ENCODE data around the gene STON2. TPM values are rescaled to one million over a fixed set of nuclear protein-coding genes. Genes with fewer than 3 reads are reported as not detected.
A peak's percentile ranks its signal among the peaks of the same experiment; 100 is the strongest.

Gene STON2
- total RNA-seq, 1 donor from 2014 or later: 5.7 TPM

- no peak for DNase-seq (ENCODE audit: low spot score)
- intact Hi-C loops (cut with DNase I): no loop called here
Observed at GRCh38 chr14:81312289-81312876, 87.7 kb downstream of the STON2 start.

DNA sequence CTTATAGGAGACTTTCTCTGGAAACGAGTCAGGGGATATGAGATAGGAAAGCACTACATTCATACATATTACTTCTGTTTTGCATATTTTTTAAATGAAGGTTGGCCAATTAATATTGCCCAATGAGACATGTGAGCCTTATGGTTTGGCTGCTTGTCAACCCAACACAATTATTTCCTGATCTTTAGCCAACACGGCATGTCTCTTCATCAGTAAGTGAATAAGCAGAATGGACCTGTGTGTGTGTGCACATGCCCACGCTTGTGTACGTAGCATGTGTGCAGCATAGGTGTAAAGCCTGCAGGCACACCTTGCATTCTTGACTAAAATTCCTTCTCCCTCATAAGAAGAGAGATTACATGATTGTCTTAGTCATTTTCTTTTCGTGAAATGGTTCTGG is 88.3 kb downstream of the STON2 start:
- intact Hi-C loops (cut with DNase I): no loop called here
- DNase-seq (ENCODE audit: low spot score): no peak

- intact Hi-C loops (cut with DNase I): no loop called here
Observed at GRCh38 chr14:81311141-81311540, 89.0 kb downstream of the STON2 start.

DNA sequence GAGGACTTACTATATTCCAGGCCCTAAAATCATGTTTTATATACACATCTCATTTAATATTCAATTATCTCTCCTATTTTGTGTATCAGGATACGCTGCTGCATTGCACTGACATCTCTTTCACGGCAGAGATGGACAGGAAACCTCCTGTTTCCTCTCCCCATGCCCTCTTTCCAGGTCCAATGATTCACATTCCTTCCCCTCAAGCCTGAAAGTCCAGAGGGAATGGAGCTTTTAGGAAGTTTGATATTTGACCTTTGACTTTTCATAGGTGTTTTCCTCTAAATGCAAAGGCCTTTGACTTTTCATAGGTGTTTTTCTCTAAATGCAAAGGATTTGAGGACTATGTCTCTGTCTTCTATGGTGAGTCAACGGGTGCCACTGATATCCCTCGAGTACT is 89.5 kb downstream of the STON2 start:
- intact Hi-C loops (cut with DNase I): no loop called here
- no peak for DNase-seq (ENCODE audit: low spot score)

More at GRCh38 chr14:81311141-81311540, 89.0 kb downstream of the STON2 start:
- DNase-seq (ENCODE audit: low spot score): no peak

GRCh38 chr14:81309511-81309910 is 90.6 kb downstream of the STON2 start:
- no peak for DNase-seq (ENCODE audit: low spot score)
- intact Hi-C loops (cut with DNase I): no loop called here

DNA sequence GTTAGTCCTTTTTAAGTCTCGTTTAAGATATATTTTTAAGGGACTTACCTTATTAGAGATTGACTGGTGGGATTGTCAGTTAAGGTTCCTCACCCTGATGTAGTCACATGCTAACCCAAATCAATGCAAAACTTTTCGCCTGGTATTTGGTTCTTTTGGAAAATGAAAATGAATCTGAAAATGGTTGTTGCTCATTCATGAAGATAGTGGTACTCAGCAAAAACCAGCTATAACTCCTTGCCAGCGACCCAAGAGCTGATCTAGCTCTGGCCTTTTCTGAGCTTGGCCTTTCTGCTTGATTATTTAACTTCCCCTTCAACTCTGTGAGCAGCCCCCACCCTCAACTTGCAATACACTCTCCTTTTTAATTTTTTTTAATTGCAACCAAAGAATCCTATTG is 94.4 kb downstream of the STON2 start:
- intact Hi-C loops (cut with DNase I): no loop called here
- no peak for DNase-seq (ENCODE audit: low spot score)

GRCh38 chr14:81305065-81305464 is 95.1 kb downstream of the STON2 start:
- intact Hi-C loops (cut with DNase I): no loop called here
- DNase-seq (ENCODE audit: low spot score): no peak

DNA sequence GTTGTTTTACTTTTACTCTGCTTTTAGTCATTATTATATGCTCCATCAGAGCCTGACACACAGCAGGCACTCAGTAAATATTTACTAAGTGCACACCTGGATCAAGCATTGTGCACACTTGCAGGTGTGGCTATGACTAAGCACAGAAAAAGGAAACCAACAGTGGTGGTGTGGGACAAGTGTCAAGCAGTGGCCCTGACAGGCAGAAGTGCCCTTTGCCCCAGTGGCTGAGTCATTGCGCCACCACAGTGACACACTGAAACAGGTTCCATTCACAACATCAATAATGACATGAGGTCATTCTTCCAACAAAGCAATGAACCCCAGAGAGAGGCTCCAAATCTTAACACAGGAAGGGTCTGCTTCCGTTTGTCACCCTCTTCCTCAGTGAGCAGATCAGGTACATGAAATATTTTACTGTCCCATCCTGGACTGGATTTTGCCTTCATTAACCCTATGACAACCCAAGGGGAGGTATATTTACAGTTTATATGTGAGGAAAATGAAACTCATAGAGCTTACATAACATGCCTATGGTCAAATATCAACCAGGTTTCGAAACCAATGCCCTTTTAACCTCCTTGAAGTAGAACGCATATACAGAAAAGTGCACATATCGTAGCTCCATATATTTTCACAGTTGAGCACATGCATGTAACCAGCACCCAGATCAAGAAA is 96.7 kb downstream of the STON2 start:
- peak; percentile 79 for DNase-seq (ENCODE audit: low spot score)
- intact Hi-C loops (cut with DNase I): no loop called here

- DNase-seq (ENCODE audit: low spot score): no peak
- intact Hi-C loops (cut with DNase I): no loop called here
Observed at GRCh38 chr14:81302638-81303037, 97.5 kb downstream of the STON2 start.

DNA sequence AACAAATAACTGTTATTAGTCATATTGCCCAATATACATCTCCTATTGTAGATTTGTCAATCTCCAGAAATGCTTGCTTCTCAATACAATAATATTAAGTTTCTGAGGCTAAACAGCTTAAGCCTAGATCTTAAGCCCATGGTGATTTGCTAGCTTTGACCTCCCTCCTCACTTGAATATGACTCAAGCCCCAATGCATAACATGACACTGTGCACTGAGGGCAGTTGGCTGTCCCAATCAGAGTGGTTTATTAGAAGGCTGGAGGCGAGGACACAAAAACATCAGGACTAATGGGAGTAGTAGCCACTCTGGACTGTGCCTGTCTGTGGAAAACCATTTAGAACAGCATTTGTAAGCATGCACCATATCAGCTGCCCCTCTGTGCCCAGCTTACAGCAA is 98.3 kb downstream of the STON2 start:
- intact Hi-C loops (cut with DNase I): no loop called here
- no peak for DNase-seq (ENCODE audit: low spot score)

GRCh38 chr14:81301371-81301770 is 98.8 kb downstream of the STON2 start:
- DNase-seq (ENCODE audit: low spot score): no peak
- intact Hi-C loops (cut with DNase I): no loop called here

GRCh38 chr14:81298911-81299310 is 101.2 kb downstream of the STON2 start:
- DNase-seq (ENCODE audit: low spot score): no peak
- intact Hi-C loops (cut with DNase I): no loop called here

GRCh38 chr14:81298122-81298521 is 102.0 kb downstream of the STON2 start:
- intact Hi-C loops (cut with DNase I): no loop called here

GRCh38 chr14:81295958-81296923 is 103.9 kb downstream of the STON2 start:
- intact Hi-C loops (cut with DNase I): no loop called here
- DNase-seq (ENCODE audit: low spot score): no peak

More at GRCh38 chr14:81298122-81298521, 102.0 kb downstream of the STON2 start:
- DNase-seq (ENCODE audit: low spot score): no peak

- intact Hi-C loops (cut with DNase I): no loop called here
- no peak for DNase-seq (ENCODE audit: low spot score)
Observed at GRCh38 chr14:81289516-81289915, 110.6 kb downstream of the STON2 start.

- DNase-seq (ENCODE audit: low spot score): no peak
- intact Hi-C loops (cut with DNase I): no loop called here
Observed at GRCh38 chr14:81286574-81287370, 113.4 kb downstream of the STON2 start.

- no peak for DNase-seq (ENCODE audit: low spot score)
- intact Hi-C loops (cut with DNase I): no loop called here
Observed at GRCh38 chr14:81285245-81285644, 114.9 kb downstream of the STON2 start.

- intact Hi-C loops (cut with DNase I): no loop called here
Observed at GRCh38 chr14:81281332-81281731, 118.8 kb downstream of the STON2 start.

GRCh38 chr14:81280136-81280791 is 119.9 kb downstream of the STON2 start:
- intact Hi-C loops (cut with DNase I): no loop called here
- no peak for DNase-seq (ENCODE audit: low spot score)

More at GRCh38 chr14:81281332-81281731, 118.8 kb downstream of the STON2 start:
- no peak for DNase-seq (ENCODE audit: low spot score)
